Breast epithelium (tissue), 3 donors: ENCODE measurements around the gene YPEL2.

Experiments used
- CTCF ChIP-seq, 3 donors: fragments of 450-650 bp; IDR thresholded peaks; one replicate each; pipeline ENCODE4 v1.5.1; 2016 to 2017; ENCODE audit warnings: antibody characterized with exemption in 3 of 3, mild to moderate bottlenecking in 3 of 3, moderate library complexity in 3 of 3
- POLR2A ChIP-seq: fragments of 450-650 bp; IDR thresholded peaks from one replicate; pipeline ENCODE4 v1.6.1; 2016; ENCODE audit warnings: antibody characterized with exemption, mild to moderate bottlenecking, moderate library complexity

DNA sequence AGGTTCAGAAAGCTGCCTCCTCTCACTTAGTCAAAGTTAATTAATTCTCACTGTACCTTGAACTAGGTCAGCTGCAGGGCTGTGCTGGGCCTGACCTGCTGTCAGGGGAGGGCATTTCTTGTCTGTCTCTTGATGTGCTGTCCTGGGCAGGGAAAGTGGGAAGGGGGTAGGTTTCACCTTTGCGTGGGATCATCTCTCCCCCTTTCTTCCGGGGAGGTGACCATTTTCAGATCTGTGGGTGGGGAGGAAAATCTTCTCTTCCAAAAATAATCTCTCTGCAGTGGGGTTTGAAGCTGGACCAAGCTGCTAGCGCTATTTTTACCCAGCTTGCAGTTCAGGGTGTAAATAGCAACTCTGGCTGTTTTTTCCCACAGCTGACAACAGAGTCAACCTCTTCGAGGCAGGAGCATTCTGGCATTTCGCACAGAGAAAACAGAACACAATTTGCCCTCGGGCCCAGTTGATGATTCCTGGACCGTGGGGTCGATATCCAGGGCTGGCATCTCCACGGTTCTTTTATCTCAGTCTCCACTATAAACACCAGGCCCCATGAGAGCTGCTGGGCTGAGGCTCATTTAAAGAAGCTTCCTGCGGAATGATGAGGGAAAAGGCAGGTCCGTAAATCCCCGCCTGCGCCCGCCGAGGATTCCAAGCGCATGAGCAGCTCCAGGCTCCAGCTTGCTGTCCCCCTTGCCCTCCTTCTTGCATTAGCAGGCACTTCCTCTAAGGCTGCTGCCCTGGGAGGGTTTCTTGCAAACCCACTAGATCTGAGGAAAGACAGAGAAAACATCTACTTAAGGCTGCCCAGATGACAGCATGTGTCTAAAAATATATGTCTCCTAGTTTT lies 93.9 kb downstream of the YPEL2 start:
- TF ChIP-seq CTCF (IDR thresholded peaks at IDR 0.05): no peak
- no peak for TF ChIP-seq POLR2A
